ENCODE results near the gene SOX18. TPM values are rescaled to one million over a fixed set of nuclear protein-coding genes. Genes with fewer than 3 reads are reported as not detected.
A peak's percentile ranks its signal among the peaks of the same experiment; 100 is the strongest.

Gene SOX18
- total and polyA plus RNA-seq, 5 donors from 2014 or later: not detected

GRCh38 chr20:64067005-64067632 lies 17.7 kb upstream of the SOX18 start:
- DNase-seq: no peak
- Mint-ChIP-seq H3K36me3 (no peaks in the 10 kb centered on the region), H3K4me3 (peak overlapping the region in 1 of 4 donors; percentile 21), H3K4me1 (peaks cover 0 to 56% (median 17%) of the 10 kb centered on the region in 4 donors), H3K9me3 (no peaks in the 10 kb centered on the region), H3K27me3 (no peaks in the 10 kb centered on the region), H3K27ac (no peak overlapping the region)
- no peaks in the 10 kb centered on the region for H3K9me3 ChIP-seq (ENCODE audit: control insufficient read depth in 2 of 2, low read length in 2 of 2)
- H3K27ac ChIP-seq (ENCODE audit: insufficient read depth, low read length, poor library complexity, severe bottlenecking): no peak overlapping the region
- no peak overlapping the region for H3K4me3 ChIP-seq (ENCODE audit: low read depth, low read length)
- H3K36me3 ChIP-seq (ENCODE audit: control insufficient read depth, insufficient read depth, low read length): no peaks in the 10 kb centered on the region
- H3K27me3 ChIP-seq (ENCODE audit: control insufficient read depth, insufficient read depth, low read length): no peaks in the 10 kb centered on the region
- H3K4me1 ChIP-seq (ENCODE audit: control insufficient read depth, insufficient read depth, low read length, poor library complexity, severe bottlenecking): peaks cover 54% of the 10 kb centered on the region
- no peak for ATAC-seq (ENCODE audit: low read depth in 2 of 2)

- H3K4me3 Mint-ChIP-seq: peak overlapping the region; percentile 55 to 94 (median 71)
- ATAC-seq (ENCODE audit: low read depth in 2 of 2): peak; percentile 8 to 27
- H3K4me1 Mint-ChIP-seq: peaks cover 0 to 56% (median 17%) of the 10 kb centered on the region in 4 donors
- Histone ChIP-seq H3K4me1 (ENCODE audit: control insufficient read depth, insufficient read depth, low read length, poor library complexity, severe bottlenecking) (peaks cover 54% of the 10 kb centered on the region), H3K9me3 (ENCODE audit: control insufficient read depth in 2 of 2, low read length in 2 of 2) (no peaks in the 10 kb centered on the region), H3K36me3 (ENCODE audit: control insufficient read depth, insufficient read depth, low read length) (no peaks in the 10 kb centered on the region), H3K4me3 (ENCODE audit: low read depth, low read length) (no peak overlapping the region), H3K27me3 (ENCODE audit: control insufficient read depth, insufficient read depth, low read length) (no peaks in the 10 kb centered on the region), H3K27ac (ENCODE audit: insufficient read depth, low read length, poor library complexity, severe bottlenecking) (no peak overlapping the region)
- no peaks in the 10 kb centered on the region for H3K9me3 Mint-ChIP-seq
- peak in 2 of 3 donors; percentile 47 to 84 for DNase-seq
- H3K27me3 Mint-ChIP-seq: no peaks in the 10 kb centered on the region
- peak overlapping the region; percentile 47 to 82 (median 59) for H3K27ac Mint-ChIP-seq
- H3K36me3 Mint-ChIP-seq: no peaks in the 10 kb centered on the region
Measured at GRCh38 chr20:64065974-64066343, 16.5 kb upstream of the SOX18 start.

GRCh38 chr20:64065062-64065973 lies 15.9 kb upstream of the SOX18 start:
- no peaks in the 10 kb centered on the region for H3K9me3 ChIP-seq (ENCODE audit: control insufficient read depth in 2 of 2, low read length in 2 of 2)
- H3K4me3 ChIP-seq (ENCODE audit: low read depth, low read length): no peak overlapping the region
- no peak overlapping the region for H3K27ac ChIP-seq (ENCODE audit: insufficient read depth, low read length, poor library complexity, severe bottlenecking)
- no peak for ATAC-seq (ENCODE audit: low read depth in 2 of 2)
- DNase-seq: peak in 1 of 3 donors; percentile 39
- Mint-ChIP-seq H3K4me1 (peaks cover 0 to 52% (median 17%) of the 10 kb centered on the region in 4 donors), H3K36me3 (no peaks in the 10 kb centered on the region), H3K4me3 (peak overlapping the region; percentile 62 to 94 (median 71)), H3K9me3 (no peaks in the 10 kb centered on the region), H3K27me3 (no peaks in the 10 kb centered on the region), H3K27ac (peak overlapping the region; percentile 20 to 78 (median 47))
- H3K36me3 ChIP-seq (ENCODE audit: control insufficient read depth, insufficient read depth, low read length): no peaks in the 10 kb centered on the region
- H3K27me3 ChIP-seq (ENCODE audit: control insufficient read depth, insufficient read depth, low read length): no peaks in the 10 kb centered on the region
- peaks cover 54% of the 10 kb centered on the region for H3K4me1 ChIP-seq (ENCODE audit: control insufficient read depth, insufficient read depth, low read length, poor library complexity, severe bottlenecking)

- ATAC-seq (ENCODE audit: low read depth in 2 of 2): no peak
- peaks cover 47% of the 10 kb centered on the region for H3K4me1 ChIP-seq (ENCODE audit: control insufficient read depth, insufficient read depth, low read length, poor library complexity, severe bottlenecking)
Measured at GRCh38 chr20:64064145-64064698, 14.8 kb upstream of the SOX18 start.

DNA sequence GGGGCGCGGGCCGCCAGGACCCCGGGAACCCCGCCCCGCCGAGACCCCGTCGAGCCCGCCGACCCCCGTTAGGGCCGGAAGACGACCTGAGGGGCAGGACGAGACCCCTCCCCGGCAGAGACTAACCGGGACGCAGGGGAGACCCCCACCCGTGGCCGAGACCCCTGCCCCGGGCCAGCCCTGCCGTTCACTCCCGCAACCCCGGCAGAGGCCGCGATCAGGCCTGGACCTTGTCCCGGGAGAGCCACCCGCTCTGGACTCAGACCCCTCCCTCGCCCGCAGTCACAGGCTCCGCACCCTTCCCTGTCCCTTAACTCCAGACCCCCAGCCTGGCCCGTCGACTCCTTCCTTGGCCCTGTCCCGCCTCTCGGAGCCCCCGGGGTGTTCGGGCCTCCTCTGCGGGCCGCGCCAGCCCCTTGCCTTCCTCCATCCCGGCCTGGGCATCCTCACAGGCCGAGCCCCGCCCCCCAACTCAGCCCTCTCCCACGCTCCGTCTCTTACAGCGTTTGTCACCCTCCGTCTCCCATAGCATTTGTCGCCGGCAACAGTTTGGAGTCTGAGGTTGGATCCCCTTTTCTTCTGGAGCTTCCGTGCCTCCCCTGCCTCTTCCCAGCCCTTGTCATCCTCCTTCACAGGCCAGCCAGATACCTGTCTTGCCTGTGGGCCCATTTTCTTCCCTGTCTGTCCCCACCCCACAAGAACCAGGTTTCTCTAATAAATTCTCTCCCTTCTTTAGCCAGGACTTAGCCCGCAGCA lies 14.1 kb upstream of the SOX18 start:
- H3K4me3 ChIP-seq (ENCODE audit: low read depth, low read length): no peak overlapping the region
- H3K9me3 ChIP-seq (ENCODE audit: control insufficient read depth in 2 of 2, low read length in 2 of 2): no peaks in the 10 kb centered on the region
- no peak overlapping the region for H3K27ac ChIP-seq (ENCODE audit: insufficient read depth, low read length, poor library complexity, severe bottlenecking)
- Mint-ChIP-seq H3K9me3 (no peaks in the 10 kb centered on the region), H3K27me3 (no peaks in the 10 kb centered on the region), H3K4me1 (peaks cover 0 to 53% (median 17%) of the 10 kb centered on the region in 4 donors), H3K36me3 (no peaks in the 10 kb centered on the region), H3K4me3 (peak overlapping the region; percentile 78 to 89 (median 87)), H3K27ac (peak overlapping the region; percentile 65 to 94 (median 88))
- DNase-seq (no peak), ATAC-seq (ENCODE audit: low read depth in 2 of 2) (no peak)
- peaks cover 46% of the 10 kb centered on the region for H3K4me1 ChIP-seq (ENCODE audit: control insufficient read depth, insufficient read depth, low read length, poor library complexity, severe bottlenecking)
- H3K27me3 ChIP-seq (ENCODE audit: control insufficient read depth, insufficient read depth, low read length): no peaks in the 10 kb centered on the region
- no peaks in the 10 kb centered on the region for H3K36me3 ChIP-seq (ENCODE audit: control insufficient read depth, insufficient read depth, low read length)

More at GRCh38 chr20:64064145-64064698, 14.8 kb upstream of the SOX18 start:
- Mint-ChIP-seq H3K4me3 (peak overlapping the region; percentile 78 to 89 (median 87)), H3K9me3 (no peaks in the 10 kb centered on the region), H3K36me3 (no peaks in the 10 kb centered on the region), H3K4me1 (peaks cover 0 to 52% (median 17%) of the 10 kb centered on the region in 4 donors), H3K27me3 (no peaks in the 10 kb centered on the region), H3K27ac (peak overlapping the region; percentile 65 to 94 (median 88))
- no peaks in the 10 kb centered on the region for H3K36me3 ChIP-seq (ENCODE audit: control insufficient read depth, insufficient read depth, low read length)
- H3K27me3 ChIP-seq (ENCODE audit: control insufficient read depth, insufficient read depth, low read length): no peaks in the 10 kb centered on the region
- no peak for DNase-seq
- H3K9me3 ChIP-seq (ENCODE audit: control insufficient read depth in 2 of 2, low read length in 2 of 2): no peaks in the 10 kb centered on the region
- no peak overlapping the region for H3K4me3 ChIP-seq (ENCODE audit: low read depth, low read length)
- no peak overlapping the region for H3K27ac ChIP-seq (ENCODE audit: insufficient read depth, low read length, poor library complexity, severe bottlenecking)

DNA sequence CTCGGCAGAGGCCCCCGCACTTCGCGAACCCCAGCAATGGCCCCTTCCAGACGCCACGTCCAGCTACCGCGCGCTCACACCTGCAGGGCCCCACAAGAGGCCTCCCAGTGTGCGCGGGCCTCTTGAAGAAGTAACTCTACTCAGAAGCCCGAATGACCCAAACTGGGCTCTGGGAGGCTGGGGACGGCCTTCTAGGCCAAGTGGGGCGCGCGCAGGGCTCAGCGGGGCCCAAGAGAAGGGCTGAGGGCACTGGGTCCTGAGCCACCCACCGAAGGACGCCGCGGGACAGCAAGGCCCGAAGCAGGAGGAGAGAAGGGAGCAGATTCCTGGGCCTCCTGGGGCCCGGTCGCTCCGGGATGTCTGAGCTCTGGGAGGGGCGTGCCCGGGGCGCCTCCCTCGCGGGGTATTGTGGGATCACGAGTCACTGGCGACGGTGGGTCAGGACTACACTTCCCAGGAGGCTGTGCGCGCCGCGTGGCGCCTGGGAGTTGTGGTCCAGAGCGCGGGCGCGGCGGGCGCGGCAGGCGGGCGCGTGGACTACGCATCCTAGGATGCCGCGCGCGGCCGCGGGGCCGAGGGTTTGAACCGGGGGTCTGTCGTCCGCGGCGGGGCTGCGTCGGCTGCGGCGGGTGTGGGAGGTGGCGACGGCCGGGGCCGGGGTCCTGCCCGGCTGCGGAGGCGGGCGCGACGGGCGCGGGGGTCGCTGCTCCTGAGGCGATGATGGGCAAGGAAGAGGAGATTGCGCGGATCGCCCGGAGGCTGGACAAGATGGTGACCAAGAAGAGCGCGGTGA lies 13.4 kb upstream of the SOX18 start, which contains the start of gene TCEA2:
TCEA2 (plus strand) TSS at position 603 of the 793 bp plus-strand sequence; CDS start at position 718, 115 bp downstream.
- Mint-ChIP-seq H3K4me3 (peak within 1 kb of the TSS; percentile 78 to 89 (median 87)), H3K36me3 (no peaks in the 10 kb centered on the region), H3K9me3 (no peaks in the 10 kb centered on the region), H3K27ac (peak within 1 kb of the TSS; percentile 65 to 94 (median 88)), H3K4me1 (peaks cover 0 to 50% (median 21%) of the 10 kb centered on the region in 4 donors), H3K27me3 (no peaks in the 10 kb centered on the region)
- DNase-seq: peak; percentile 88 to 96 (median 90)
- Histone ChIP-seq H3K27ac (ENCODE audit: insufficient read depth, low read length, poor library complexity, severe bottlenecking) (peak within 1 kb of the TSS; percentile 51), H3K27me3 (ENCODE audit: control insufficient read depth, insufficient read depth, low read length) (no peaks in the 10 kb centered on the region), H3K9me3 (ENCODE audit: control insufficient read depth in 2 of 2, low read length in 2 of 2) (no peaks in the 10 kb centered on the region), H3K4me1 (ENCODE audit: control insufficient read depth, insufficient read depth, low read length, poor library complexity, severe bottlenecking) (peaks cover 50% of the 10 kb centered on the region), H3K36me3 (ENCODE audit: control insufficient read depth, insufficient read depth, low read length) (no peaks in the 10 kb centered on the region), H3K4me3 (ENCODE audit: low read depth, low read length) (no peak within 1 kb of the TSS)
- ATAC-seq (ENCODE audit: low read depth in 2 of 2): peak; percentile 97 to 98

Data from CD4-positive, CD25-positive, alpha-beta regulatory T cell (primary cell).